T47D (cell line): ENCODE data around the gene BMP7.

ENCODE experiments used
- DNase-seq, 2 experiments: peaks; one replicate each; pipeline versions ENCODE4 v3.0.0 to v3.0.0-alpha.2; 2011 to 2012; ENCODE audit warnings: low read depth in 1 of 2, low spot score in 1 of 2
- JUND ChIP-seq: IDR thresholded peaks from 2 replicates; pipeline ENCODE4 v1.6.1; 2012; ENCODE audit warnings: low read depth
- in situ Hi-C: cut with HindIII; loops from 2 replicates; pipeline ENCODE4 v1.10.0; 2016; ENCODE audit warnings: low sequenced_read_pairs, low pct_unique_long_range_greater_than_20kb

The BMP7 gene

GRCh38 chr20:57175397-57176010 lies 90.9 kb downstream of the BMP7 start:
- DNase-seq = no peak
- TF ChIP-seq JUND = no peak
- in situ Hi-C loops = no loop called here

- TF ChIP-seq JUND = no peak
- no peak for DNase-seq
- in situ Hi-C loops = no loop called here
Measured at GRCh38 chr20:57174737-57175136, 91.7 kb downstream of the BMP7 start.

GRCh38 chr20:57173986-57174385 lies 92.5 kb downstream of the BMP7 start:
- DNase-seq = no peak
- in situ Hi-C loops = no loop called here
- TF ChIP-seq JUND = no peak

- DNase-seq = no peak
- TF ChIP-seq JUND = no peak
- in situ Hi-C loops = no loop called here
Measured at GRCh38 chr20:57173041-57173440, 93.4 kb downstream of the BMP7 start.

- DNase-seq = no peak
- in situ Hi-C loops = no loop called here
- TF ChIP-seq JUND = no peak
Measured at GRCh38 chr20:57170343-57170742, 96.1 kb downstream of the BMP7 start.

GRCh38 chr20:57169162-57169561 lies 97.3 kb downstream of the BMP7 start:
- no peak for DNase-seq
- in situ Hi-C loops = no loop called here
- TF ChIP-seq JUND = no peak

GRCh38 chr20:57167971-57168701 lies 98.3 kb downstream of the BMP7 start:
- no peak for TF ChIP-seq JUND
- DNase-seq = peak in 1 of 2 experiments; percentile 42
- in situ Hi-C loops = no loop called here

- no peak for TF ChIP-seq JUND
- in situ Hi-C loops = no loop called here
- no peak for DNase-seq
Measured at GRCh38 chr20:57167292-57167655, 99.2 kb downstream of the BMP7 start.

- no peak for DNase-seq
- TF ChIP-seq JUND = no peak
- in situ Hi-C loops = no loop called here
Measured at GRCh38 chr20:57166568-57167291, 99.7 kb downstream of the BMP7 start.

GRCh38 chr20:57165427-57166004 lies 100.9 kb downstream of the BMP7 start:
- in situ Hi-C loops = no loop called here
- TF ChIP-seq JUND = no peak

GRCh38 chr20:57164872-57165271 lies 101.6 kb downstream of the BMP7 start:
- no peak for DNase-seq
- in situ Hi-C loops = no loop called here
- TF ChIP-seq JUND = no peak

More at GRCh38 chr20:57165427-57166004, 100.9 kb downstream of the BMP7 start:
- no peak for DNase-seq

GRCh38 chr20:57163041-57163440 lies 103.4 kb downstream of the BMP7 start:
- in situ Hi-C loops = no loop called here
- no peak for TF ChIP-seq JUND
- DNase-seq = no peak

- TF ChIP-seq JUND = no peak
- in situ Hi-C loops = no loop called here
- no peak for DNase-seq
Measured at GRCh38 chr20:57162362-57162652, 104.1 kb downstream of the BMP7 start.
